Hematopoietic multipotent progenitor cell (in vitro differentiated cells): ENCODE measurements around the gene MALRD1. TPM values are rescaled to one million over a fixed set of nuclear protein-coding genes. Genes with fewer than 3 reads are reported as not detected.

ENCODE experiments used
- DNase-seq, 3 donors: peaks; one replicate each; pipeline ENCODE4 v3.0.0-alpha.2; 2011 to 2015; ENCODE audit warnings: low read depth in 2 of 3, low spot score in 2 of 3
- total RNA-seq: library from RNA; depleted of rRNA; stranded (reverse); fragments of >200 nt; gene quantifications from one replicate; pipeline ENCODE4 v1.2.3, GENCODE V29; 2012

Gene MALRD1
- total RNA-seq, 1 donor, result 35.5 TPM

DNA sequence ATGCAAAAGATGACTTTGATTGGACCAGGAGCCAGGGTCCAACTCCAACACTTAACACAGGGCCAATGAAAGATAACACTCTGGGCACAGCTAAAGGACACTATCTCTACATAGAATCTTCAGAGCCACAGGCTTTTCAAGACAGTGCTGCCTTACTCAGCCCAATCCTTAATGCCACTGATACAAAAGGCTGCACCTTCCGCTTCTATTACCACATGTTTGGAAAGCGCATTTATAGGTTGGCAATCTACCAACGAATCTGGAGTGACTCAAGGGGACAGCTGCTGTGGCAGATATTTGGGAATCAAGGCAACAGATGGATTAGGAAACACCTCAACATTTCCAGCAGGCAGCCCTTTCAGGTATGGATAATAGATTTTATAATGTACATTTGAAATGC, 160.7 kb downstream of the MALRD1 start:
- no peak for DNase-seq

DNA sequence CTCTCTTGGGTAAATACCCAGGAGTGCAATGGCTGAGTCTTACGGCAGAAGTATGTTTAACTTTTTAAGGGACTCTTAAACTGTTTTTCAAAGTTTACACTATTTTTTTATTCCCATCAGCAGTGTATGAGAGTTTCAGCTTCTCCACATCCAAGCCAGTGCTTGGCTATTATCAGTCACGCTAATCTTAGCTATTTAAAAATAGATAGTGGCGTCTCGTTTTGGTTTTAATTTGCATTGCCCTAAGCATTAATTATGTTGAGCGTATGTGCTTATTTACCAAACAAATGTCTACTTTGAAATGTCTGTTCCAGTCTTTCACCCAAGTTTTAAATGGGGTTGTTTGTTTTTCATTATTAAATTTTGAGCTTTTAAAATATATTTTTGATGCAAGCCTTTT, 164.0 kb downstream of the MALRD1 start:
- no peak for DNase-seq

GRCh38 chr10:19221216-19221615, 172.6 kb downstream of the MALRD1 start:
- no peak for DNase-seq

DNA sequence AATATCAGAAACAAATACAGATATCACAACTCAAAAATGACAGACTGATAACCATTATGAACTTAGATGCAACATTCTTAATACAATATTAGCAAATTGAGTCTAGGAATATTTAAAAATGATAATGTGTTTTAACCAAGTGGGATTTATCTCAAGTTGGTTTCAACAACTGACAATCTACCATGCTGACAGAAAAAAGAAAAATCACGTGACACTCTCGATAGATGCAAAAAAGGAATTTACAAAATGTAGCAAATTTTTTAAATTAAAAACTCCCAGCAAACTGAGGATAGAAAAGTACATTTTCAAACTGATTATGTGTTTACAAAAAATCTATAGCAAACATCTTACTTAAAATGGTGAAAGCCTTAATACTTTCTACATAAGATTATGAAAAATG, 177.4 kb downstream of the MALRD1 start:
- no peak for DNase-seq

DNA sequence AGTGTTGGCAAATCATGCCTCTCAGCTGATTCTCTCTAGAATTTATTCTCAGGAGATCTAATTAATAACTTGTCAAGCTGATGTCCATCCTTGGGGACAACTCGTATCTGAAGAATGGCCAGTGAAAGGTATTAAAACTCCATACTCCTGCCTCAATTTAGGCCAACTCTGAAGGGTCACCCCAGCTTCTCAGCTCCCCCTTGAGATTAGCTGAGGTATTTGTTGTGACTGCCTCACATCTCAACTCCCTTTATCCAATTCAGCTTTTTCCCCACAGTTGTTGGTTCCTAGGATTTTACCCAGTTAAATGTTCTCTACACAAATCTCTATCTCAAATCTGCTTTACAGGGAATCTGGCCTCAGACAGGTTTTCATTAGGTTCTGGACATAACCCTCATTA, 182.4 kb downstream of the MALRD1 start:
- no peak for DNase-seq

DNA sequence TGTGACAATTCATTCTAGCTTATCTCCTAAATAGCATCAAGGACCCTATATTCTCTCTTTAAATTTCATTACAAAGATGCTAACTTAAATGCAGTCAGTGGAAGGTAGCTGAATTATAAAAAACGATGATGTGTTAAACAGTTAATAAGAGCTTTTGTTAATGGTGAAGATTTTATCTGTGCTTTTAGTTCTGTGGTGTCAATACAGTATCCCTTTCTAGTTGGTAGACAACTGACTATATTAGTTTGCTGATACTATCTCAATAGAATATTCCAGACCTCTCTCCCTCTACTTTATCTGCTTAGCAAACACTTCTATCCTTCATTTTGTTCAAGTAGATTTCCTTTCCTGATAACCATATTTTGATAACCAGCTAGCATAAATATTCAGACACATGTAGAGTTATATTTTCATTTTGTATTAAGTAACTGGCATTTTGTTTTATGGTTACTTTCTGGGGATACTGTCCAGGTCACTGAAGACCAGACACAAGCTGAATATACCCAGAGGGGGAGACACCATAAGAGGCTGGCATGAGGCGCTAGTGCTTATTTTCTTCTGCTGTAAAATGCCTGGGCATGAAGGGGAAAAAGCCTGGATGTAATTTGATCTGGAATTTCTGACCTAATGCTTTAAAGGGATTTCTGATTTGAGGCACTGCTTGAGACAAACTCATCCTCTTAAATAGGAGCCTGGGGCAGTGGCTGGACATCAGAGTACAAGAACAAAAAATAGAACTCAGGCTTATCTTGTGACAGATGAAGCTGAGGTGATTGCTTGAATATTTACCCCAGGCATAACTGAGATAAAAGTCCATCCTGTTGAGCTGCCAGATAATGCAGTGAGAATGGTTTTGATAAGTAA, 197.5 kb downstream of the MALRD1 start:
- DNase-seq, result no peak

GRCh38 chr10:19247843-19248242, 199.2 kb downstream of the MALRD1 start:
- DNase-seq, result no peak

DNA sequence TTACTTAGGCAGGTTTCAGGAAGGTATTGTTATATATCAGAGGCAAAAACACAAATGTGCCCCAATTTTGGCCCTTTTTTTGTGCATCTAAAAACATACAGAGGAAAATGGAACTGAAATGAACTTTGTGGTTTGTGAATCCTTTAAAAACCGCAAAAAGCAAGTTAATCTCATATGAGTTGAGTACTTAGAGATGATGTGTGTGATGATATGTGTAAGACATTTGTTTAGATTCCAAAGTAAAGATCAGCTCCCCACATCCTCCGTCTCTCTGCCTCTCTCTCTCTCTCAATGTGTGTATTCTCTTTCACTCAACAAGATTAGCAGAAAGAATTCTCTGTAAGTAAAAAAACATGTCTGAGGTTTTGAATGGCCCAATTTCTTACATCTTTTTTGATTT, 201.9 kb downstream of the MALRD1 start:
- no peak for DNase-seq

GRCh38 chr10:19252531-19252930, 203.9 kb downstream of the MALRD1 start:
- DNase-seq, result no peak

DNA sequence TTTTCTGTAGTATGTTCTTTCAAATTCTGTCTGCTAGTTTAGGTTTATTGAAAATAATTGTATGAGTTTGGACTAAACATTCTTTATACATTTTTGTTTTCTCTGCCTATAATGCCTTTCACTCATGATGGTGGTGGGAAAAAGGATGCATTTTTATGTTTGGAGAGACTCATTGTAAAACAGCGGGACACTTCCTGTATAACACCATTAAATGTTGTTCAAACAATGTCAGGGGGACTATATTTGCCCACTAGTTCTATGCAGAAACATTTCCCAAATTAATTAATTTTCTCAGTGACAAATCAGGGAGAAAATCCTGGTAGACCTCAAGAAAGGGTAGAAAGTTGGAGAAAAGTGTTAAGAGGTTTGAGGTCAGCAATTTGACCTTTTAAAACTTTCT, 207.7 kb downstream of the MALRD1 start:
- no peak for DNase-seq

DNA sequence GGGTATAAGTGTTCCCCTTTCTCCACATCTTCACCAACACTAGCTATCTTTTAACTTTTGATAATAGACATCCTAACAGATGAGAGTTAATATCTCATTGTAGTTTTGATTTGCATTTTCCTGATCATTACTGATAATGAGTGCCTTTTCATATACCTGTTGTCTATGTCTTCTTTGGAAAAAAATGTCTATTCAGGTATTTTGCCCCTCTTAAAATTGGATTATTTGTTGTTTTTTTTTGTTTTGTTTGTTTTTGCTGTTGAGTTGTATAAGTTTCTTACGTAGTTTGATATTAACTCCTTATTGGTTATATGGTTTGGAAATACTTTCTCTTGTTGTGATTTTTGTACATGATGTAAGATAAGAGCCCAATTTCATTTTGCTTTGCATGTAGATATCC, 214.7 kb downstream of the MALRD1 start:
- no peak for DNase-seq

DNA sequence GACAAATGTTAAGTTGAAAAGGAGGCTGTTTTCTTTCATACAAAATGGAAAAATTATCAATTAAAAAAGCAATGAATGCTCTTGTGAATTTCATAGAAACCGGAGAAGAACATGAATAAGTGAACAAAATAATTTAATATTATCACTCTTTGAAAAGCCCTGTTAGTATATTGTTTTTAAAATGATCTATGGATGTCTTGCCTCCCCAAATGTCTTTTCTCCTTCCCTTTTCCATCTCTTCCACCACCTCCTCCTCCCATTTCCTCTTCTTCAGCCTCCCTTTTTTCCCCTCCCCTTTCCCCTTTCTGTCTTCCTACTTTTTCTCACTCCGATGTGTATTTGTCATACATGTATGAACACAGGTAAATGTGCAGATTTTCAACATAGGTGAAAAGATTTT, 234.7 kb downstream of the MALRD1 start:
- DNase-seq, result no peak

GRCh38 chr10:19283786-19284185, 235.2 kb downstream of the MALRD1 start:
- DNase-seq, result no peak

- no peak for DNase-seq
Measured at GRCh38 chr10:19290770-19291169, 242.2 kb downstream of the MALRD1 start.

DNA sequence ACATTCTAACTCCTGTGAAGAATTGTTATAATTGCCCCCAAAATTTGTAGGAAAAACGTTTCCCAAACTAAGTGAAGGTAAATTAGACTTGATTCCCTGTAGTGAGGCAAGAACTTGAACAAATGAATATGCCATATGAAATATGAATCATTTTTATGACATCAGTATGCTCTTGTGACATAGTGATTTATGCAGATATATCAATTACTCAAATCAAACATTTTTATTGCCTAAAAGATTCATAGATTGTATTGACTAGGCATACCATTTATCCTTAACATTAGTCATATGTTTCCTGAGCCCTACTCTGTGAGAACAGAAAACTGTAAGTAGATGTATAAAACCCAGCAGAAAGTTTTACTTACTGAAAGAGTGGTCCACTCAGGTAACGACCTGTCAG, 245.6 kb downstream of the MALRD1 start:
- DNase-seq, result no peak

- no peak for DNase-seq
Measured at GRCh38 chr10:19299645-19300044, 251.0 kb downstream of the MALRD1 start.

GRCh38 chr10:19302117-19302516, 253.5 kb downstream of the MALRD1 start:
- no peak for DNase-seq

DNA sequence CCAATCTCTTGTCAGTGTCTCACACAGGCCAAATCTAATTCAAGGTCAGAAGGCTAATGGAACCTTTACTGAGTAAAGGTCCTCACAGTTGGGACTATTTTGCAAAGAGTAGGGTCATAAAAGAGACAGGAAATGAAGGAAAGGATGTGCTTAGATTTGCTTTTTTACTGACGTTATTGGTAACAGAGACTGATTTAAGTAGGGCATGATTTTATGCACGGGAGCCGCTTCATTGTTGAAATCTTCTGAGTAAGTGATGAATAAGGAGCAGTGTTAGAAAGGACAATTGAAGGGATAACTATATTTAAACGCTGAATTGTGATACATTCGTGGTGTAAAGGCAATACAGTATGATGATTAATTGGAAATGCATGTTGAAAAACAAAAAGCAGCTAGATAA, 261.5 kb downstream of the MALRD1 start:
- DNase-seq, result no peak

DNA sequence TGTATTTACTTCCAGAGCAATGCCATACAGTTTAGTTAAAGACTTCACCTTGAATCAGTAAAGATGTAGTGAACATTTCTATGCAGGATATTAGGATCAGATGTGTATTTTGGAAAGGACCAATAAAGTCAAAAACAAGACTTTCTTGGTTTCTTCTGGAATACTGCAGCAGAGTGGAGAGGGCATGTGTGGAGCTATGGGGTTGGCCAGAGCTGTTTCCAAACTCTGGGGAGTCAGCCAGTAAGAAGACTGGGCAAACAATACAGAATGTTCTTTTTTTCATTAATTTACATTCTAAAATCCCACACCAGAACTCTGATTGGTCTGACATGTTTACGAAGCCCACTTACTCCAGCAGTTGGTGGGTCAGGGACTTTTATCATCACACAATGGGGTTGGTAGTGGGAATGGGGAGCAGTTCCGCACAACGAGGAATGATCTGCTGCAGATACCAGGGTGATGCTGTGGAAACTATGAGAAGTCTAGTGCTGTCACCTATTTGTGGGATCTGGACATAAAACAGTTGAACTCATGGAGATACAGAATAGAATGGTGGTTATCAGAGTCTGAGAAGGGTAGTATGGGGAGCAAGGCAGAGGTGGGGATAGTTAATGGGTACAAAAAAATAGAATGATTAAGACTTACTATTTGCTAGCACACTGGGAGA, 267.7 kb downstream of the MALRD1 start:
- no peak for DNase-seq

DNA sequence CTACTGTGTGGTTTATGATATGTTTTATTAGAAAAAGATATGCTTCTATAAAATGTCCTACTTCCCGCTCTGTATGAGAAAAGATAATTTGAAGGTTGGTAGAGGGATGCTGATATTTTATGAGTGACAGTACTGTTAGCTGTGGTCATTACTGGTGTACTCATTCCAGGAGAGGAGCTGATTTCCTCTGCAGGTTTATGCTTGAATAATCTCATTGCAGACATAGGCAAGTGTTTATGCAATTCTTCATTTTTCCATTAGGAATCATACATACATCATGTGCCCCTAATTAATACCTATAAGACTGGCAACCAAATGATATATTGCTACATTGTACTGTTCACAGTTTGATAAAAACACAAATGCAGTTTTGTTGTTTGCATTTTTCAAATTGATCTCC, 269.4 kb downstream of the MALRD1 start:
- DNase-seq, result no peak

DNA sequence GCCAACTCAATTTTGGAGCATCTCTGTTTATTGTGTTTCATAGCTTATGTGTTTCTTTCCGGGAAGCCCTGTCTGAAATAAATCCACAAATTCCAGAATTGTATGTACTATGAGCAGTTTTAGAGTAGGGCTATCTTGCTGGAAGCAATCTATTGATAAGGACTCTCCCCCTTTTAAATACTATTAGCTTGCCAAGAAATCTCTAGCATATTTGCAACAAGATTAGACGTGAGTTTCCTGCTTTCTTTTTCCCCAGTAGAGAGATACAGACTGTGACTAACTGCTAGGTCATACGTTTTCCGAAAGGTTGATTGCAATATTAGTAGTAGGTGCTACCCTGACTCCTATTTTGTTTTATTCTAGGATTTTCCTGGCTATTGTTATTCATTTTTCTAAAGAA, 277.0 kb downstream of the MALRD1 start:
- DNase-seq, result no peak

- no peak for DNase-seq
Measured at GRCh38 chr10:19328582-19328981, 280.0 kb downstream of the MALRD1 start.
